Prostate gland (tissue), 2 donors: ENCODE measurements around the gene GABBR2. TPM values are rescaled to one million over a fixed set of nuclear protein-coding genes. Genes with fewer than 3 reads are reported as not detected.

ENCODE experiments used
- DNase-seq: peaks from one replicate; pipeline ENCODE4 v3.0.0-alpha.2; 2019; ENCODE audit warnings: low spot score
- H3K27ac ChIP-seq, 2 donors: fragments of 200-600 bp; sonication (generic); 2 replicates each; pipeline ENCODE4 v1.5.1; 2017 to 2019
- H3K27me3 ChIP-seq: fragments of 200-600 bp; sonication (generic); replicated peaks from 2 replicates; pipeline ENCODE4 v1.5.1; 2019; ENCODE audit not compliant: insufficient read depth
- H3K36me3 ChIP-seq, 2 donors: fragments of 200-600 bp; sonication (generic); 1 replicate in 1 of 2; 2 replicates in 1 of 2; pipeline versions ENCODE4 v1.5.1 to v1.8.1; 2017 to 2019
- H3K4me1 ChIP-seq: fragments of 200-600 bp; sonication (generic); replicated peaks from 2 replicates; pipeline ENCODE4 v1.5.1; 2019
- H3K4me3 ChIP-seq, 2 donors: fragments of 200-600 bp; sonication (generic); 2 replicates each; pipeline ENCODE4 v1.5.1; 2017 to 2019
- H3K9me3 ChIP-seq: fragments of 200-600 bp; sonication (generic); 2 replicates; pipeline ENCODE4 v1.5.1; 2017
- CTCF ChIP-seq, 4 experiments: fragments of 200-600 bp in 2 of 4; fragments of 450-650 bp in 2 of 4; sonication (generic) in 2 of 4; IDR thresholded peaks; 1 replicate in 3 of 4; 2 replicates in 1 of 4; pipeline ENCODE4 v1.5.1; 2016 to 2019; ENCODE audit warnings: antibody characterized with exemption in 4 of 4, mild to moderate bottlenecking in 2 of 4, moderate library complexity in 2 of 4
- POLR2A ChIP-seq: fragments of 450-650 bp; IDR thresholded peaks from one replicate; pipeline ENCODE4 v1.6.1; 2016; ENCODE audit warnings: antibody characterized with exemption, mild to moderate bottlenecking
- POLR2AphosphoS5 ChIP-seq: sonication (generic); formaldehyde crosslinking; IDR thresholded peaks from one replicate; pipeline ENCODE4 v1.6.1; 2017; ENCODE audit warnings: antibody characterized with exemption
- WGBS: methylation state at CpG from one replicate; pipeline ENCODE4 v1.1.5; 2018; 5-methylcytosine and 5-hydroxymethylcytosine counted together
- intact Hi-C: fragments of 100-400 bp; cut with DNase I; formaldehyde crosslinking; loops from one replicate; pipeline ENCODE4 v1.14.2; 2022
- total RNA-seq, 2 donors: library from RNA; depleted of rRNA; stranded (reverse); fragments of >200 nt; gene quantifications; one replicate each; pipeline ENCODE4 v1.1.0, GENCODE V29; 2016

Gene GABBR2
- total RNA-seq, 2 donors from 2014 or later, result 0.97 TPM; not detected in 1

GRCh38 chr9:98701576-98701975 is 7.2 kb downstream of the GABBR2 start:
- Histone ChIP-seq H3K4me1 (no peaks in the 10 kb centered on the region), H3K27me3 (peaks cover 3% of the 10 kb centered on the region), H3K9me3 (no peaks in the 10 kb centered on the region), H3K27ac (no peak overlapping the region), H3K36me3 (no peaks in the 10 kb centered on the region), H3K4me3 (no peak overlapping the region)
- WGBS, result 73% methylated on average over 7 of the region's 7 CpGs
- intact Hi-C loops, result no loop called here
- no peak for DNase-seq
- TF ChIP-seq CTCF (IDR thresholded peaks at IDR 0.05), result no peak
- no peak for TF ChIP-seq POLR2A
- TF ChIP-seq POLR2AphosphoS5, result no peak

GRCh38 chr9:98700801-98701200 is 7.9 kb downstream of the GABBR2 start:
- Histone ChIP-seq H3K4me1 (no peaks in the 10 kb centered on the region), H3K4me3 (no peak overlapping the region), H3K27ac (no peak overlapping the region), H3K9me3 (no peaks in the 10 kb centered on the region), H3K27me3 (peaks cover 3% of the 10 kb centered on the region), H3K36me3 (no peaks in the 10 kb centered on the region)
- DNase-seq, result no peak
- WGBS, result 60% methylated on average over 4 of the region's 4 CpGs
- intact Hi-C loops, result no loop called here
- TF ChIP-seq POLR2AphosphoS5, result no peak
- no peak for TF ChIP-seq CTCF (IDR thresholded peaks at IDR 0.05)
- no peak for TF ChIP-seq POLR2A

- Histone ChIP-seq H3K27me3 (peaks cover 3% of the 10 kb centered on the region), H3K36me3 (no peaks in the 10 kb centered on the region), H3K27ac (no peak overlapping the region), H3K9me3 (no peaks in the 10 kb centered on the region), H3K4me1 (no peaks in the 10 kb centered on the region), H3K4me3 (no peak overlapping the region)
- intact Hi-C loops, result no loop called here
- WGBS, result 75% methylated on average over 6 of the region's 6 CpGs
- DNase-seq, result no peak
- TF ChIP-seq POLR2A, result no peak
- no peak for TF ChIP-seq CTCF (IDR thresholded peaks at IDR 0.05)
- TF ChIP-seq POLR2AphosphoS5, result no peak
Measured at GRCh38 chr9:98698856-98699255, 9.9 kb downstream of the GABBR2 start.

- TF ChIP-seq CTCF (IDR thresholded peaks at IDR 0.05) (no peak), POLR2AphosphoS5 (no peak), POLR2A (no peak)
- no peaks in the 10 kb centered on the region for H3K9me3 ChIP-seq
- peaks cover 3% of the 10 kb centered on the region for H3K27me3 ChIP-seq
- H3K27ac ChIP-seq, result no peak overlapping the region
- H3K36me3 ChIP-seq, result no peaks in the 10 kb centered on the region
- H3K4me1 ChIP-seq, result no peaks in the 10 kb centered on the region
- 79% methylated on average over 2 of the region's 2 CpGs for WGBS
- DNase-seq, result no peak
- H3K4me3 ChIP-seq, result no peak overlapping the region
- intact Hi-C loops, result no loop called here
Measured at GRCh38 chr9:98694943-98695342, 13.8 kb downstream of the GABBR2 start.

- Histone ChIP-seq H3K4me1 (no peaks in the 10 kb centered on the region), H3K27ac (no peak overlapping the region), H3K9me3 (no peaks in the 10 kb centered on the region), H3K4me3 (no peak overlapping the region), H3K27me3 (no peaks in the 10 kb centered on the region), H3K36me3 (no peaks in the 10 kb centered on the region)
- WGBS, result 93% methylated on average over 7 of the region's 7 CpGs
- TF ChIP-seq POLR2AphosphoS5, result no peak
- TF ChIP-seq CTCF (IDR thresholded peaks at IDR 0.05), result no peak
- no peak for TF ChIP-seq POLR2A
- intact Hi-C loops, result no loop called here
- DNase-seq, result no peak
Measured at GRCh38 chr9:98692392-98692791, 16.3 kb downstream of the GABBR2 start.
